Coronary artery (tissue), 2 donors: ENCODE data around the gene KIR3DL3.
"Not testable (repeated sequence)": the region's sequence is repeated elsewhere in the genome, so short reads cannot be mapped to it uniquely, and the experiment has no call there.

Source experiments
- DNase-seq: peaks from one replicate; pipeline ENCODE4 v3.0.0-alpha.2; 2017; ENCODE audit warnings: low spot score
- H3K27ac ChIP-seq, 2 donors: fragments of 200-600 bp; sonication (generic); one replicate each; pipeline ENCODE4 v1.5.1; 2016 to 2019
- H3K4me3 ChIP-seq: fragments of 200-600 bp; sonication (generic); 2 replicates; pipeline ENCODE4 v1.5.1; 2016; ENCODE audit warnings: mild to moderate bottlenecking, moderate library complexity
- TF ChIP-seq, protein P1 (sequence below): fragments of 200-600 bp; sonication (generic); IDR thresholded peaks from one replicate; pipeline ENCODE4 v1.5.1; 2019; ENCODE audit warnings: antibody characterized with exemption

KIR3DL3 gene

DNA sequence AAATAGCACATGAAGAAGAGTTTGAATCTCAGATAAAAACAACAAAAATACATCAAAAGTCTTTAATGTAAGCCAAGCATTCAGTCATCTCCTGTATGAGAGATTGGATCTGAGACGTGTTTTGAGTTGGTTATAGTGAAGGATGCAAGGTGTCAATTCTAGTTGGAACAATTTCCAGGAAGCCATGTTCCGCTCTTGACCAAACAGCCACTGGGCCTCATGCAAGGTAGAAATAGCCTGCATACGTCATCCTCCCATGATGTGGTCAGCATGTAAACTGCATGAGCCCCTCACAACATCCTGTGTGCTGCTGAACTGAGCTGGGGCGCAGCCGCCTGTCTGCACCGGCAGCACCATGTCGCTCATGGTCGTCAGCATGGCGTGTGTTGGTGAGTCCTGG lies at the start of gene KIR3DL3:
Gene KIR3DL3 (plus strand): TSS at position 301 of the 400 bp plus-strand sequence. CDS start 55 bp downstream, at position 356.
- no peak for DNase-seq
- TF ChIP-seq, protein P1, sequence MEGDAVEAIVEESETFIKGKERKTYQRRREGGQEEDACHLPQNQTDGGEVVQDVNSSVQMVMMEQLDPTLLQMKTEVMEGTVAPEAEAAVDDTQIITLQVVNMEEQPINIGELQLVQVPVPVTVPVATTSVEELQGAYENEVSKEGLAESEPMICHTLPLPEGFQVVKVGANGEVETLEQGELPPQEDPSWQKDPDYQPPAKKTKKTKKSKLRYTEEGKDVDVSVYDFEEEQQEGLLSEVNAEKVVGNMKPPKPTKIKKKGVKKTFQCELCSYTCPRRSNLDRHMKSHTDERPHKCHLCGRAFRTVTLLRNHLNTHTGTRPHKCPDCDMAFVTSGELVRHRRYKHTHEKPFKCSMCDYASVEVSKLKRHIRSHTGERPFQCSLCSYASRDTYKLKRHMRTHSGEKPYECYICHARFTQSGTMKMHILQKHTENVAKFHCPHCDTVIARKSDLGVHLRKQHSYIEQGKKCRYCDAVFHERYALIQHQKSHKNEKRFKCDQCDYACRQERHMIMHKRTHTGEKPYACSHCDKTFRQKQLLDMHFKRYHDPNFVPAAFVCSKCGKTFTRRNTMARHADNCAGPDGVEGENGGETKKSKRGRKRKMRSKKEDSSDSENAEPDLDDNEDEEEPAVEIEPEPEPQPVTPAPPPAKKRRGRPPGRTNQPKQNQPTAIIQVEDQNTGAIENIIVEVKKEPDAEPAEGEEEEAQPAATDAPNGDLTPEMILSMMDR = no peak
- Histone ChIP-seq H3K4me3 (no peak within 1 kb of the TSS), H3K27ac (no peak within 1 kb of the TSS)

- H3K4me3 ChIP-seq, H3K27ac ChIP-seq, DNase-seq: not testable (repeated sequence)
- TF ChIP-seq, protein P1 = peak; percentile 73
Measured at GRCh38 chr19:54676210-54676834, 47.9 kb upstream of the KIR3DL3 start.

DNA sequence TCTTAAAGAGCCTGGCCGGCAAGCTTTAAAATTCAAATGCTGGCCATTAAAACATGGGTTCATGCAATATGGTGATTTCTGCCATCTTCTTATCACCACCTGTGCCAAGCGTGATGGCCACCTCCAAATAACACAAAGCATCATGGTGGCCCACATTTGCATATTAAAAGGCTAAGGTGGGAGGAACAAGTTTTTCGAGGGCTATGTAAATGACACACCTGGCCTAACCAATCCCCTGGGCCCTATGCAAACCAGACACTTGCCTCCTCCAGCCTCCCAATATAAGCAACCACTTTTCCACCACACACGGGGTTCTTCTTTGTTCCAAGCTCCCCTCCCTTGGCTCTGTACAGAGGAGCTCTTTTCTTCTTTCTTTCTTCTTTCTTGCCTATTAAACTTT lies 47.0 kb upstream of the KIR3DL3 start:
- Histone ChIP-seq H3K27ac (no peak overlapping the region), H3K4me3 (no peak overlapping the region)
- TF ChIP-seq, protein P1 = no peak
- DNase-seq = no peak

DNA sequence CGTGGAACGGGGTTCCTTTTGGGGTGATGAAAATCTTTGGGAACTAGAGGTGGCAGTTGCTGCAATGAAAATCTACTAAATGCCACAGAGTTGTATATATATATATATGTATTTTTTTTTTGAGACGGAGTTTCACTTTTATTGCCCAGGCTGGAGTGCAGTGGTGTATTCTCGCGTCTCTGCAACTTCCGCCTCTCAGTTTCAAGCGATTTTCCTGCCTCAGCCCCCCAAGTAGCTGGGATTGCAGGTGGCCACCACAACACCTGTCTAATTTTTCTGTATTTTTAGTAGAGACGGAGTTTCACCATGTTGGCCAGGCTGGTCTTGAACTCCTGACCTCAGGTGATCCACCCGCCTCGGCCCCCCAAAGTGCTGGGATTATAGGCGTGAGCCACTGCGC lies 42.6 kb upstream of the KIR3DL3 start:
- not testable (repeated sequence) for H3K4me3 ChIP-seq, DNase-seq, H3K27ac ChIP-seq

GRCh38 chr19:54682306-54682856 lies 41.9 kb upstream of the KIR3DL3 start:
- Histone ChIP-seq H3K27ac (no peak overlapping the region), H3K4me3 (no peak overlapping the region)
- TF ChIP-seq, protein P1 = no peak
- no peak for DNase-seq

GRCh38 chr19:54684527-54684926 lies 39.7 kb upstream of the KIR3DL3 start:
- H3K27ac ChIP-seq = no peak overlapping the region
- TF ChIP-seq, protein P1 = no peak
- DNase-seq = no peak
- no peak overlapping the region for H3K4me3 ChIP-seq

DNA sequence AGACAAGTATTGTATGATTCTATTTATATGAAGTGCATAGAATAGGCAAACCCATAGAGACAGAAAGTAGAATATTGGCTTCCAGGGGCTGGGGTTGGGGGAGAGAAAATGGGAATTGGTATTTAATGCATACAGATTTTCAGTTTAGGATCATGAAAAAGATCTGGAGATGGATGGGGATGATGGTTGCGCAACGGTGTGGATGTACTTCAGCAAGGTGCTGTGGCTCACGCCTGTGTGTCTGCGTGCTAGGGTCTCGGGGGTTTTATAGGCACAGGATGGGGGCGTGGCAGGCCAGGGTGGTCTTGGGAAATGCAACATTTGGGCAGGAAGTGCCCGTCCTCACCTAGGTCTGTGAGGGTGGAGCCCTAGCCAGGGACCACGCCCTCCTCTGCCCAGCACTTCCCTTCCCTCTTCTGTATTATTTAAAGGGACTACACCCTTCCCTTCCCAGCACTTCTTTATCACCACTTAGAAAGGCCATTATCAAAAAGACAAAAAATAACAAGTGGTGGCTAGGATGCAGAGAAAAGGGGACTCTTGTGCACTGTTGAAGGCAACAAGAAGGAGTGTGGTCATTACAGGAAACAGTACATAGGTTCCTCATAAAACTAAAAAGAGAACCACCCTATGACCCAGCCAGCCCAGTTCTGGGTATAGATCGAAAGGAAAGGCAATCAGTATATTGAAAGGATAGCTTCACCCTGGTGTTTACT lies 32.5 kb upstream of the KIR3DL3 start:
- Histone ChIP-seq H3K4me3 (no peak overlapping the region), H3K27ac (no peak overlapping the region)
- TF ChIP-seq, protein P1 = no peak
- DNase-seq = no peak
